ENCODE results near the gene SPNS1. TPM values are rescaled to one million over a fixed set of nuclear protein-coding genes. Genes with fewer than 3 reads are reported as not detected.

Gene SPNS1
- total RNA-seq, 2 donors from 2014 or later: 21.1 to 23.6 TPM

GRCh38 chr16:29029168-29029994 is 54.8 kb downstream of the SPNS1 start:
- no peaks in the 10 kb centered on the region for H3K9me3 Mint-ChIP-seq
- peak overlapping the region; percentile 74 to 76 for H3K4me3 Mint-ChIP-seq
- no peaks in the 10 kb centered on the region for H3K27me3 Mint-ChIP-seq (ENCODE audit: low read depth)
- H3K36me3 Mint-ChIP-seq (ENCODE audit: insufficient read depth in 2 of 2): no peaks in the 10 kb centered on the region
- peaks cover 54% of the 10 kb centered on the region for H3K4me1 Mint-ChIP-seq (ENCODE audit: low read depth)
- H3K27ac Mint-ChIP-seq: peak overlapping the region; percentile 55
- DNase-seq: peak; percentile 93 to 97
- ATAC-seq (replicated peaks in 1 of 2): peak; percentile 99

- DNase-seq: no peak
- no peak for ATAC-seq (replicated peaks in 1 of 2)
- Mint-ChIP-seq H3K4me3 (peak overlapping the region; percentile 15 to 32), H3K4me1 (ENCODE audit: low read depth) (peaks cover 45% of the 10 kb centered on the region), H3K27me3 (ENCODE audit: low read depth) (no peaks in the 10 kb centered on the region), H3K36me3 (ENCODE audit: insufficient read depth in 2 of 2) (no peaks in the 10 kb centered on the region), H3K9me3 (no peaks in the 10 kb centered on the region), H3K27ac (no peak overlapping the region)
Observed at GRCh38 chr16:29030086-29030840, 55.7 kb downstream of the SPNS1 start.

Other genes with a start within 250 kb of the SPNS1 start
- 1 to 10 TPM; 3.4 to 4.1 TPM for gene NPIPB9, start 223.0 kb upstream of the SPNS1 start, total RNA-seq
- gene ATXN2L, start 151.8 kb upstream of the SPNS1 start, total RNA-seq: 100 to 1,000 TPM; 456 to 594 TPM
- 100 to 1,000 TPM; 172 to 220 TPM for gene TUFM, start 128.4 kb upstream of the SPNS1 start, total RNA-seq
- gene SH2B1, start 110.9 kb upstream of the SPNS1 start, total RNA-seq: 10 to 100 TPM; 46.7 to 48.1 TPM
- gene ATP2A1, start 96.3 kb upstream of the SPNS1 start, total RNA-seq: 1 to 10 TPM; 6.1 to 8.4 TPM
- gene RABEP2, start 49.5 kb upstream of the SPNS1 start, total RNA-seq: 10 to 100 TPM; 10.8 to 14.1 TPM
- gene CD19, start 42.8 kb upstream of the SPNS1 start, total RNA-seq: 1 to 10 TPM; 1.3 to 1.4 TPM
- gene NFATC2IP, start 23.8 kb upstream of the SPNS1 start, total RNA-seq: 10 to 100 TPM; 81.1 to 97.6 TPM
- gene LAT, start 10.3 kb downstream of the SPNS1 start, total RNA-seq: 100 to 1,000 TPM; 254 to 360 TPM